ENCODE data around the gene DCLRE1C.

- TF ChIP-seq TAF1 (IDR thresholded peaks at IDR 0.05; ENCODE audit: low read depth, low read length) (no peak), POLR2A (IDR thresholded peaks at IDR 0.05; ENCODE audit: control extremely low read depth in 1 of 2, low read depth in 2 of 2, low read length in 2 of 2) (no peak), EZH2 (IDR thresholded peaks at IDR 0.05; ENCODE audit: low read depth, low read length, severe bottlenecking) (no peak), YY1 (IDR thresholded peaks at IDR 0.05; ENCODE audit: low read depth, low read length) (no peak), ATF2 (IDR thresholded peaks at IDR 0.05; ENCODE audit: low read length) (no peak), CHD1 (IDR thresholded peaks at IDR 0.05; ENCODE audit: low read depth, low read length) (no peak), EGR1 (IDR thresholded peaks at IDR 0.05; ENCODE audit: borderline replicate concordance, low read depth, low read length) (no peak), USF2 (IDR thresholded peaks at IDR 0.05; ENCODE audit: low read length) (no peak), SRF (IDR thresholded peaks at IDR 0.05; ENCODE audit: low read depth, low read length) (no peak)
Measured at GRCh38 chr10:14858338-14858960, 95.4 kb downstream of the DCLRE1C start.

All from H1 (cell line).